Mesenteric fat pad (tissue), 1 donor: ENCODE data around the gene MS4A13. TPM values are rescaled to one million over a fixed set of nuclear protein-coding genes. Genes with fewer than 3 reads are reported as not detected.
"Not testable (repeated sequence)": the region's sequence is repeated elsewhere in the genome, so short reads cannot be mapped to it uniquely, and the experiment has no call there.

Experiments
- DNase-seq: peaks from one replicate; pipeline ENCODE4 v3.0.0-alpha.2; 2020; ENCODE audit warnings: low spot score
- long read RNA-seq: library from polyadenylated mRNA; unstranded; transcript quantifications from one replicate; pipeline ENCODE4 v2.0.0, GENCODE V29; 2020
- total RNA-seq: library from RNA; stranded (reverse); fragmentation: NEBNext Ultra II Directional; extraction: Animal tissue kit (Norgen Biotek cat#: 25700); gene quantifications from one replicate; pipeline ENCODE4 v1.2.1, GENCODE V29; 2021
- donor health status: DM: yes; HTN: yes; CAD: no.

The MS4A13 gene
- total RNA-seq: not detected
- long read RNA-seq: 0 reads

GRCh38 chr11:60515144-60515855 lies at the start of gene MS4A13:
TSS of gene MS4A13 (plus strand) at chr11:60515392. CDS start at chr11:60518084, 2,692 bp downstream.
- no peak for DNase-seq

GRCh38 chr11:60468829-60469228 lies 46.4 kb upstream of the MS4A13 start:
- no peak for DNase-seq

GRCh38 chr11:60469723-60470122 lies 45.5 kb upstream of the MS4A13 start:
- DNase-seq: no peak

GRCh38 chr11:60477035-60477445 lies 38.2 kb upstream of the MS4A13 start:
- DNase-seq: no peak

GRCh38 chr11:60482361-60482760 lies 32.8 kb upstream of the MS4A13 start:
- DNase-seq: no peak

- no peak for DNase-seq
Observed at GRCh38 chr11:60485987-60486386, 29.2 kb upstream of the MS4A13 start.

GRCh38 chr11:60492488-60493009 lies 22.6 kb upstream of the MS4A13 start, which contains the start of gene MS4A12:
TSS of gene MS4A12 (plus strand) at chr11:60492778. CDS start at chr11:60497319, 4,541 bp downstream.
- no peak for DNase-seq

- DNase-seq: no peak
Observed at GRCh38 chr11:60493454-60493853, 21.7 kb upstream of the MS4A13 start.

GRCh38 chr11:60498399-60498798 lies 16.8 kb upstream of the MS4A13 start:
- no peak for DNase-seq

GRCh38 chr11:60498853-60499252 lies 16.3 kb upstream of the MS4A13 start:
- no peak for DNase-seq

- no peak for DNase-seq
Observed at GRCh38 chr11:60500276-60500910, 14.8 kb upstream of the MS4A13 start.

- no peak for DNase-seq
Observed at GRCh38 chr11:60502221-60502775, 12.9 kb upstream of the MS4A13 start.

- DNase-seq: no peak
Observed at GRCh38 chr11:60504219-60504905, 10.8 kb upstream of the MS4A13 start.

- DNase-seq: not testable (repeated sequence)
Observed at GRCh38 chr11:60509609-60510008, 5.6 kb upstream of the MS4A13 start.

- not testable (repeated sequence) for DNase-seq
Observed at GRCh38 chr11:60510209-60510608, 5.0 kb upstream of the MS4A13 start.

- DNase-seq: no peak
Observed at GRCh38 chr11:60511393-60511792, 3.8 kb upstream of the MS4A13 start.

- DNase-seq: no peak
Observed at GRCh38 chr11:60512651-60513225, 2.5 kb upstream of the MS4A13 start.

- no peak for DNase-seq
Observed at GRCh38 chr11:60513496-60514460, 1.4 kb upstream of the MS4A13 start.

GRCh38 chr11:60528465-60528864 lies 13.3 kb downstream of the MS4A13 start:
- no peak for DNase-seq

- no peak for DNase-seq
Observed at GRCh38 chr11:60528934-60529333, 13.7 kb downstream of the MS4A13 start.
